NK-92 (cell line): ENCODE measurements around the gene ABHD12B.
"Not testable (repeated sequence)": the region's sequence is repeated elsewhere in the genome, so short reads cannot be mapped to it uniquely, and the experiment has no call there.

Experiments
- DNase-seq: peaks from one replicate; lab custom pipeline; 2025; ENCODE audit not compliant: unreplicated experiment; lab: John Stamatoyannopoulos, UW

The ABHD12B gene

GRCh38 chr14:50932592-50933495 lies 61.0 kb downstream of the ABHD12B start:
- DNase-seq, result no peak

- DNase-seq, result no peak
Observed at GRCh38 chr14:50935126-50936015, 63.5 kb downstream of the ABHD12B start.

- no peak for DNase-seq
Observed at GRCh38 chr14:50936016-50936340, 64.1 kb downstream of the ABHD12B start.

GRCh38 chr14:50936882-50937281 lies 65.0 kb downstream of the ABHD12B start:
- DNase-seq, result no peak

GRCh38 chr14:50937325-50937724 lies 65.5 kb downstream of the ABHD12B start:
- no peak for DNase-seq

GRCh38 chr14:50937800-50938199 lies 65.9 kb downstream of the ABHD12B start:
- no peak for DNase-seq

- DNase-seq, result no peak
Observed at GRCh38 chr14:50941151-50941550, 69.3 kb downstream of the ABHD12B start.

GRCh38 chr14:50941638-50942037 lies 69.8 kb downstream of the ABHD12B start:
- not testable (repeated sequence) for DNase-seq

GRCh38 chr14:50943261-50943942 lies 71.5 kb downstream of the ABHD12B start:
- no peak for DNase-seq

- no peak for DNase-seq
Observed at GRCh38 chr14:50943943-50944646, 72.2 kb downstream of the ABHD12B start, which contains the start of gene PYGL. TSS of gene PYGL (minus strand) at chr14:50944483. CDS start at chr14:50944403, 80 bp downstream.

- no peak for DNase-seq
Observed at GRCh38 chr14:50944647-50945413, 73.0 kb downstream of the ABHD12B start.

GRCh38 chr14:50946234-50946935 lies 74.5 kb downstream of the ABHD12B start:
- no peak for DNase-seq

GRCh38 chr14:50947446-50947845 lies 75.6 kb downstream of the ABHD12B start:
- no peak for DNase-seq

- DNase-seq, result no peak
Observed at GRCh38 chr14:50948205-50948604, 76.4 kb downstream of the ABHD12B start.

- no peak for DNase-seq
Observed at GRCh38 chr14:50951032-50951431, 79.2 kb downstream of the ABHD12B start.

GRCh38 chr14:50953502-50953901 lies 81.6 kb downstream of the ABHD12B start:
- no peak for DNase-seq
